GM18511 (cell line): ENCODE measurements around the gene CARS1.

Experiments
- ATAC-seq: cut with Tn5 transposase; IDR thresholded peaks from one replicate; pipeline ENCODE4 v1.9.1; 2021; ENCODE audit warnings: mild to moderate bottlenecking, moderate library complexity; ENCODE audit not compliant: unreplicated experiment

Gene CARS1

GRCh38 chr11:2963112-2963754 is 94.0 kb downstream of the CARS1 start:
- no peak for ATAC-seq

GRCh38 chr11:2961080-2961479 is 96.1 kb downstream of the CARS1 start:
- ATAC-seq: no peak

- ATAC-seq: no peak
Observed at GRCh38 chr11:2960139-2960538, 97.1 kb downstream of the CARS1 start.

- no peak for ATAC-seq
Observed at GRCh38 chr11:2958251-2958650, 99.0 kb downstream of the CARS1 start.

GRCh38 chr11:2955906-2956476 is 101.2 kb downstream of the CARS1 start:
- no peak for ATAC-seq

- no peak for ATAC-seq
Observed at GRCh38 chr11:2954263-2954662, 103.0 kb downstream of the CARS1 start.

GRCh38 chr11:2952290-2952689 is 104.9 kb downstream of the CARS1 start:
- no peak for ATAC-seq

- ATAC-seq: no peak
Observed at GRCh38 chr11:2951231-2952110, 105.8 kb downstream of the CARS1 start.
